Measurements from ENCODE around the gene CNTNAP2.

DNA sequence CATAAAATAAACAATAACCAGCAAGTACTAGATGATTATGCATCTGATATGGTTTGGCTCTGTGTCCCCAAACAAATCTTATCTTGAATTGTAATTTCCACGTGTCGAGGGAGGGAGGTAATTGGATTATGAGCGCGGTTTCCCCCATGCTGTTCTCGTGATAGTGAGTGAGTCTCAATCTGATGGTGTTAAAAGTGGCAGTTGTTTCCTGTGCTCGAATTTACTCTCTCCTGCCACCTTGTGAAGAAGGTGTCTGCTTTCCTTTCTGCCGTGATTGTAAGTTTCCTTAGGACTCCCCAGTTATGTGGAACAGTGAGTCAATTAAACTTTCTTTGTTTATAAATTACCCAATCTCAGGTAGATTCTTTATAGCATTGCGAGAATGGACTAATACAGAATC lies 15.1 kb downstream of the CNTNAP2 start:
- TF ChIP-seq, protein P1, sequence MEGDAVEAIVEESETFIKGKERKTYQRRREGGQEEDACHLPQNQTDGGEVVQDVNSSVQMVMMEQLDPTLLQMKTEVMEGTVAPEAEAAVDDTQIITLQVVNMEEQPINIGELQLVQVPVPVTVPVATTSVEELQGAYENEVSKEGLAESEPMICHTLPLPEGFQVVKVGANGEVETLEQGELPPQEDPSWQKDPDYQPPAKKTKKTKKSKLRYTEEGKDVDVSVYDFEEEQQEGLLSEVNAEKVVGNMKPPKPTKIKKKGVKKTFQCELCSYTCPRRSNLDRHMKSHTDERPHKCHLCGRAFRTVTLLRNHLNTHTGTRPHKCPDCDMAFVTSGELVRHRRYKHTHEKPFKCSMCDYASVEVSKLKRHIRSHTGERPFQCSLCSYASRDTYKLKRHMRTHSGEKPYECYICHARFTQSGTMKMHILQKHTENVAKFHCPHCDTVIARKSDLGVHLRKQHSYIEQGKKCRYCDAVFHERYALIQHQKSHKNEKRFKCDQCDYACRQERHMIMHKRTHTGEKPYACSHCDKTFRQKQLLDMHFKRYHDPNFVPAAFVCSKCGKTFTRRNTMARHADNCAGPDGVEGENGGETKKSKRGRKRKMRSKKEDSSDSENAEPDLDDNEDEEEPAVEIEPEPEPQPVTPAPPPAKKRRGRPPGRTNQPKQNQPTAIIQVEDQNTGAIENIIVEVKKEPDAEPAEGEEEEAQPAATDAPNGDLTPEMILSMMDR (IDR thresholded peaks at IDR 0.05): no peak
- no peak for TF ChIP-seq POLR2AphosphoS5 (IDR thresholded peaks at IDR 0.05; ENCODE audit: low read depth, low read length)
